KBM-7 (cell line): ENCODE measurements around the gene B4GALT7.
A peak's percentile ranks its signal among the peaks of the same experiment; 100 is the strongest.

Source experiments
- DNase-seq: peaks from one replicate; pipeline ENCODE4 v3.0.0-alpha.2; 2015
- in situ Hi-C: fragments of 300-500 bp; cut with MboI; formaldehyde crosslinking; loops from 2 replicates; pipeline ENCODE4 v1.14.3; 2020; ENCODE audit warnings: low sequenced_read_pairs, low pct_unique_long_range_greater_than_20kb, mixed read lengths

The B4GALT7 gene

DNA sequence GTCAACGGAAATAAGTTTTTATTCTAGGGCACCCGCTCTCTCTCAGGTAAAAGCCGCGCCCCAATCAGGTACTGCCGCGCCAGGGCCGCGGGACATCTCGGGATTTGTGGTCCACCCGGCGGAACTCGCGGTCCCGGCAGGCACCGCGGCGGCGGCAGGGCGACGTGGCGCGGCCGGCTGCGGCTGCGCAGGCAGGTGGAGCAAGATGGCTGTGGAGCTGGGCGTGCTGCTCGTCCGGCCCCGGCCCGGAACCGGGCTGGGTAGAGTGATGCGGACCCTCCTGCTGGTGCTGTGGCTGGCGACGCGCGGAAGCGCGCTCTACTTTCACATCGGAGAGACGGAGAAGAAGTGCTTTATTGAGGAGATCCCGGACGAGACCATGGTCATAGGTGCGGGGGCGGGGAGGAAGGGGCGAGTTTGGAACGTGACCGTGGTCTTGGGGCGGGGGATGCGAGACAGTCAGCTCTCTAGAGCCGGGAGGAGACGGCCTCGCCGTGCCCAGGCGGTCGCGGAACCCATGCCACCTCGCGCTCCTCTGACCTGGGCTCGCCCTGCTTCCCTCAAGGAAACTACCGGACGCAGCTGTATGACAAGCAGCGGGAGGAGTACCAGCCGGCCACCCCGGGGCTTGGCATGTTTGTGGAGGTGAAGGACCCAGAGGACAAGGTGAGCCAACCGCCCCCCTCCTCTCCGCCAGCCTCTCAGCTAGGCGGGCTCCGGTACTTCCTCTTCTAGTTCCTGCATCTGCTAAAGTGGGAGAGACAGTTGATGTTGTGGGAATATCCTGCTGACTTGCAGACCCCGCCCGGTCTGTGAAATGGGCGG is 7.7 kb upstream of the B4GALT7 start, which contains the start of gene TMED9:
Gene TMED9, plus strand, starts transcription at position 194 of the 825 bp plus-strand sequence. Its CDS starts 12 bp downstream, at position 206.
- peak; percentile 87 for DNase-seq

DNA sequence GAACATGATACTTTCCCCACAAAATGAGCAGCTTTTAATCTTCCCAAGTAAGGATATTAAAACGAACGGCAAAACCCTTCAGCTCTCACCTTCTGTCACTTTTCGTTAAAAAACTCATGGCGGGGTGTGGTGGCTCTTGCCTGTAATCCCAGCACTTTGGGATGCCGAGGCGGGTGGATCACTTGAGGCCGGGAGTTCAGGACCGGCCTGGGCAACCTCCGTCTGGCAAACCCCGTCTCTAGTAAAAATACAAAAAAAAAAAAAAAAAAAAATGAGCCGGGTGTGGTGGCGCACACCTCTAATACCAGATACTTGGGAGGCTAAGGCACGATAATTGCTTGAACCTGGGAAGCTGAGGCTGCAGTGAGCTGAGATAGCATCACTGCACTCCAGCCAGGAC is 7.0 kb upstream of the B4GALT7 start:
- DNase-seq: no peak
- in situ Hi-C loops: no loop called here

More for the DNA sequence above, 7.7 kb upstream of the B4GALT7 start, which contains the start of gene TMED9:
- in situ Hi-C loops: no loop called here

DNA sequence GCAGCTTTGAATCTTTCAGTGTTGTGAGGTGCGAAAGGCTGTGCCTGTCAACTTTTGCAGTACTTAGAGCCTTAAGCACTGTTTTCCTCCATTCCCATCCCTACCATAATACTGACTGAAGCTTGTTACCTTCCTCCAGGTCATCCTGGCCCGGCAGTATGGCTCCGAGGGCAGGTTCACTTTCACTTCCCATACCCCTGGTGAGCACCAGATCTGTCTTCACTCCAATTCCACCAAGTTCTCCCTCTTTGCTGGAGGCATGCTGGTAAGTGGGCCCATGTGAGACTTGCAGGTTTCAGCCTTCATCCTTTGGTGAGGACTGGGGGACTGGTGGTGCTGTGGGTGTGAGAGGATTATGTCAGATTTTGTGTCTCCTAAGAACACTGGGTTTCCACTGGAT is 6.4 kb upstream of the B4GALT7 start:
- in situ Hi-C loops: no loop called here
- no peak for DNase-seq

DNA sequence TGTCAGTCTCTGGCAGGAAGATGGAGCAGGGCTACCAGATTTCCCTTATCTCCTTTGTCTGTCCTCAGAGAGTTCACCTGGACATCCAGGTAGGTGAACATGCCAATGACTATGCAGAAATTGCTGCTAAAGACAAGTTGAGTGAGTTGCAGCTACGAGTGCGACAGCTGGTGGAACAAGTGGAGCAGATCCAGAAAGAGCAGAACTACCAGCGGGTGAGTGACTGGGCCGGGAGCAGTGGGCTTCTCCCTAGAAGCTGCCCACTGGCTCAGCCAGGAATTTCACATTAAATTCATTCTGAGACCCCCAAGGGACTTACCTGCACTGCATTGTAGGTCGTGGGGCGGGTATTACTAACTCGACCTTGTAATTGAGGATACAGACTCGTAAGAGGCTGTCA is 5.9 kb upstream of the B4GALT7 start:
- in situ Hi-C loops: no loop called here
- no peak for DNase-seq

DNA sequence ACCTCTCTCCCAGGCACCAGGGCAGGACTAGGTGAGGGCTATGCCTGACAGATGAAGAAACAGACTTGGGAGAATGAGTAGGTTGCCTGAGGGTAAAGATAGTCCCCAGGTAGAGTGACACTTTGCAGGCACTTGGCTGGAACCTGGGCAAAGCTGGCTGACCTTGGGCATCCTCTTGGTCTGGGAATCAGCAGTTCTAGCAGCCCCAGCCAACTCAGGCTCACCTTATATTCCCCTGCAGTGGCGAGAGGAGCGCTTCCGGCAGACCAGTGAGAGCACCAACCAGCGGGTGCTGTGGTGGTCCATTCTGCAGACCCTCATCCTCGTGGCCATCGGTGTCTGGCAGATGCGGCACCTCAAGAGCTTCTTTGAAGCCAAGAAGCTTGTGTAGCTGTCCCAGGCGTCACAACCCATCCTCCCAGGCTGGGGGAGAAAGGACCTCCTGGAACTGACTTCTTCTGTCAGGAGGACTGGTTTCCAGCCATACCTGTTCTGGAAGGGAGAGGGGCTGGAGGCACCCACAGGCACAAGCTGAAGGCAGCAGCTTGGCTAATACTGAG is 4.8 kb upstream of the B4GALT7 start:
- in situ Hi-C loops: no loop called here
- no peak for DNase-seq

DNA sequence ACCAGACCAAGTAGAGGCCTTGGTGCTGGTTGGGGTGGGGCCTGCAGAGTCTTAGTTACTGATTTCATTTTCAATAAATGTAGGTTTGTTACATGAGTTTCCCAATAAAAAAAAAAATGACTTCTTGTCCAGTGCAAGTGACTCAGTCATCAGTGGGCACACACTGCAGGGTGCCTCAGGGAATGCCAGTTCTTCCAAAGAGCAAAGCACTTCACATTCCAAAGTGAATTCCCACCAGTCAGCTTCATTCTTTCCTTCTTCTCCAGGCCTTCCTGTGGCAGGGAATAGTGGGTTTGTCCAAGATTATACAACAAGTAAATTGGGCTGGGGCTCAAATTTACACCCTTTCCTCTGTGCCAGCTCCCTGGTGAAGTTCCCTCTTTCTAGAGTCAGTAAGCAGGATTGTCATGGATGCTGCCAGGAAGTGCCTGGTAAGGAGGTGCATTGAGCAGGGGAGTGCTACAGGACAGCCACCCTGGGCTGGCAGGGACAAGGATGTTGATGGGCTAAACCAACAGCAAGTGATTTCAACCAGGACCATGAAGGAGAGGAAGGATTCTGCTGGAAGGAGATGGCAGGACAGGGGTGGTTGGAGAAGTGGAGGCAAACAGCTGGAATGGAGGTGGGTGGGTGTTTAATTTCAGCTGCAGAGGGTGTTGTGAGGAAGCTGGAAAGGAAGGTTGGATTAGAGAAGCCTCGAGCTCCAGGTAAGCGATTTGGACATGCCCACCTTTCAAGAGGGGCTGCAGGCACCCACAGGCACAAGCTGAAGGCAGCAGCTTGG is 3.7 kb upstream of the B4GALT7 start:
- no peak for DNase-seq
- in situ Hi-C loops: no loop called here

DNA sequence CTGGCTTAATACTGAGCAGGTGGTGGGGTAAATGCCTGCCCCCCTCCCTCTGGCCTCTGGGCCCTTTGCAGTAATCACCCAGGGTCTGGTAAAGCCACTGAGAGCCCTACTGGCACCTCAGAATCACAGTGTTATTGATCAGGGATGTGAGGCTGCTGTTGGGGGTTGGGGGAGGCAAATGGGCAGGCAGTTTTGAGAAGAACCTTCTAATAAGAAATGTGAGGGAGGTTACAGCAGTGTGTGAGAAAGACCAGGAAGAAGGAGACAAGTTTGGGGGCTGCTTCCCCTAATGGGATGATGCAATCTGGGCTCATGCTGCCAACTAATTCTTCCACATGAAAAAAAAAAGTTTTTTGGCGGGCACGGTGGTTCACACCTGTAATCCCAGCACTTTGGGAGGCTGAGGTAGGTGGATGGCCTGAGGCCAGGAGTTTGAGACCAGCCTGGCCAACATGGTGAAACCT is 3.1 kb upstream of the B4GALT7 start:
- no peak for DNase-seq
- in situ Hi-C loops: no loop called here

DNA sequence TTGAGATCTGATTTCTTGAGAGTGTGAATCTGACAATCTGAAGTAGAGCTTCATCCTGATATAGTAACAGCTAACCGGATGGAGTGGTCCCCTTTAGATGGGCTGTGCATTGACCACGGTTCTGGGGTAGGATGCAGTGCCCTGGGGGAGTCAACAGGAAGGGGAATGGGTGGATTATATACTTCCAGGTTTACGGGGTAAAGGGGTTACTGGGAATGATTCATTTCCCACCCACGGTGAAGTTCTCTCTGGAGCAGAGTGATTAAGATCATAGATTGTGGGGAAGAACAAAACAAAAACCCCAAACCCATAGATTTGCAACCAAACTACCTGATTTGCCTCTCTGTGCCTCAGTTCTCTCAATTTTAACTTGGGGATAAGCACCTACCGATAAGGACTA is 1.5 kb upstream of the B4GALT7 start:
- in situ Hi-C loops: no loop called here
- no peak for DNase-seq

DNA sequence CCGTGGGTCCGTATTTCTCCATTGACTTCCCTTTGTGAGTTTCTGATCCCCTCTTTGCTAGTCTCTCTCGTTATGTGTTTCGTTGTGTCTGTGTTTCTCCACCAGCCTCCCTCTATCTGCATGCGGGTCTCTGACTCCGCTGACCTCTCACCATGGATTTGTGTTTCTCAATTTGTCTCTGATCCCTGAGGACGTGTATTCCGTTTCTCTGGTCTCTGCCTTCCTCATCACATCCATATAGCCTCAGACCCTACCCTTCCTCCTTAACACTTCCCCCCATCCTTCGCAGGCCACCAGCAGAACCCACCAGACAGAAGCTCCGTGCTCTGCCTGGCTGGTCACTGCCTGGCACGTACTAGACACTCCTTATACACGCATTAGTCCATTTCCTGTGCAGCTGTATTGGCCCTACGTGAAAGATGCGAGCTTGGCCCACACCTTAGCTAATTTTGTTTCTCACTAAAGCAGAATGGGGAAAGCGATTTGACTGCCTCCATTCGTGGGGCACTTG is 631 bp downstream of the B4GALT7 start:
- DNase-seq: peak; percentile 47
- in situ Hi-C loops: loop anchor here (25.0 kb wide), 1 partner anchor 462 kb away; no protein-coding TSS in a partner anchor

DNA sequence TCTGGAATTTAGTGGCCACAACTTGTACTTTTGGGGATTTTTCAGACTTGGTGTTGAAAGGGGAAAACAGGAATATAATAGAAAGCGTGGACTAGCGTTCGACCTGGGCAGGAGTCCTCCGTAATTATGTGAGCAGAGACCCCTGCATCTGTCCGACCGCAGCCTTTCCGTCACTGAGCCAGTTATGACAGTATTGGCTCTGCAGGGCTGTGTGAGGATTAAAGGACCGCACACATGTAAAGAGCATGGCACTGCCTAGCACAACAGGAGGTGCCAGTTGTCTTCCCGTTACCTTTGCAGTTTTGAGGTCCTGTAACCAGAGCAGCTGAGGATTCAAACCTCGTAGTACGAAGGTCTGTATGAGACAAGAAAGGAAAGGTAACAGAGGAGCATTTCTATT is 1.2 kb downstream of the B4GALT7 start:
- in situ Hi-C loops: loop anchor here (25.0 kb wide), 1 partner anchor 461 kb away; no protein-coding TSS in a partner anchor
- DNase-seq: no peak

DNA sequence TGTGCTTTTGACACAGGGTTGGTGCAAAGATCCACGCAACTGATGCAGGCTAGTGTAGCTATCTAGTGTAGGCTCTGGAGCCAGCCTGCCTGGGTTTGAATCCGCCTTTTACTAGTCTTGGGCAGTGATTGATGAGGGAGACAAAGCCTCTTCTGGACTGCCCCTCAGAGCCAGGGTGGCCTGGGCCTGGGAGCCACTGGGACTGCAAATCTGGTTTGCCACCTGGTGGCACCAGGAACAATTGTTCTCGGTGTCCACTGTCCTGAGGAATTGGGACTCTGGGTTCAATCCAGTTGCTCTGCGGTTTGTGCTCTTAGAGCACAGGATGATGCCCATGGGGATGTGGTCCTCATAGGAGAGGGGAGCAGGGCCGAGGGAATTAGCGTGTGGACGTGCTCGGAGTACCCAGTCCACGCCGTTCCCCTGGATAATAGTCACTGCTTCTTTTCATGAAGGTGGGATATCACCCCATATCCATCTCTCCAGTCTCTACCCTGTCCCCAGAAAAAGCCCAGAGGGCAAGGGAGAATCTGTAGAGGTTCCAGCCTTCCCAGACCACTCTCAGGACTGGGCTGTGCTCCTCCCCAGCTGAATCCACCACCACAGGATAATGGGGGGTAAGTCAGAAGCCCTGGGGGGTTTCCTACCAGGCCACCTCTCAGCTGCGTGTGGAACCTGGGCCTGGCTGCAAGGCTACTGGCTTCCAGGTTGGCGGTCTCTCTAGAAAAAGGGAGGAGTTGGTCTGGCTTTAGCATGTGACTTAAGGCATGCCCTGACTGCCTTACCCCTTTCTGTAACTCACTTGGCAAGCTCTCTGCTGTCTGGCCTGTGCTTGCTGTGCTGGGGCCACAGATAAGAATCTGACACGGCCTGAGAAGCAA is 1.9 kb downstream of the B4GALT7 start:
- DNase-seq: no peak
- in situ Hi-C loops: loop anchor here (25.0 kb wide), 1 partner anchor 460 kb away; no protein-coding TSS in a partner anchor

DNA sequence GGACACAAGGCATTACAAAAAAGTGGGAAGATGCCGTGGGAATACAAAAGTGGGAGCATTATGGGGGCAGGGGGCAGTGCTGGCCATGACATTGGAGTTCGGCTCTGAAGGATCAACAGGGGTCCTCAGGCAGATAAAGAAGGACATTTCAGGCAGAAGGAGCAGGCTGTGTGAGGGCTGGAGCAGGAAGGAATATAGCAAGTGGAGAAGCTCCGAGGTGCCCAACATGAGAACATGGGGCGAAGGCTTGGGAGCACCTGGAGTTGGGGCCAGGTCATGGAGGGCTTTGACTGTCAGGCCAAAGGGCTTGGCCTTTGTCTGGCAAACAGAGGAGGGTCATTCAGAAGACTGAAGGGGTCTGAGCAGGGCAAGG is 2.5 kb downstream of the B4GALT7 start:
- in situ Hi-C loops: loop anchor here (25.0 kb wide), 1 partner anchor 460 kb away; no protein-coding TSS in a partner anchor
- no peak for DNase-seq

DNA sequence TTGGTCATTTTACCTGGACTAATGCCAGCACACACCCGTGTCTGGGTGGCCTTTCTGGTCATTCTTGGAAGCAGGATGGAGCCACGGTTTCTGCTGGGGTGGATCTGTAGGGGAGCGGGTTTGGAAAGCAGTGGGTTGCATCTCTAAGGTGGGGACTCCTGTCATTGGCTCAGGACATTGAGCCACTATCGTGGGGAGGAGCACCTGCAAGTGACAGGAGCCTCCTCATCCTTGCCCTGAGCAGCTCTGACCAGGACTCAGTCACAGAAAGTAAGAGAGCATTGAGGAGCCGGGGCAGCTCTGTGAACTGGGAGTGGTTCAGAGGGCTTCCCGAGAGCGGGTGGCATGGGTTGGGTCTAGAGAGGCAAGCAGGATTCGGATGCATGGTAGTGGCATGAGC is 3.7 kb downstream of the B4GALT7 start:
- in situ Hi-C loops: loop anchor here (25.0 kb wide), 1 partner anchor 459 kb away; no protein-coding TSS in a partner anchor

DNA sequence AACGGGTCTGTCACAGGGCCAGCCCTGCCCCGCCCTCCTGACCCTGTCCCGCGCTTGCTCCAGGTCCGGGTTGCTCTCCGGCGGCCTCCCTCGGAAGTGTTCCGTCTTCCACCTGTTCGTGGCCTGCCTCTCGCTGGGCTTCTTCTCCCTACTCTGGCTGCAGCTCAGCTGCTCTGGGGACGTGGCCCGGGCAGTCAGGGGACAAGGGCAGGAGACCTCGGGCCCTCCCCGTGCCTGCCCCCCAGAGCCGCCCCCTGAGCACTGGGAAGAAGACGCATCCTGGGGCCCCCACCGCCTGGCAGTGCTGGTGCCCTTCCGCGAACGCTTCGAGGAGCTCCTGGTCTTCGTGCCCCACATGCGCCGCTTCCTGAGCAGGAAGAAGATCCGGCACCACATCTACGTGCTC is 4.2 kb downstream of the B4GALT7 start:
- in situ Hi-C loops: loop anchor here (25.0 kb wide), 1 partner anchor 458 kb away; no protein-coding TSS in a partner anchor
- DNase-seq: no peak

More for the DNA sequence above, 3.7 kb downstream of the B4GALT7 start:
- DNase-seq: no peak

DNA sequence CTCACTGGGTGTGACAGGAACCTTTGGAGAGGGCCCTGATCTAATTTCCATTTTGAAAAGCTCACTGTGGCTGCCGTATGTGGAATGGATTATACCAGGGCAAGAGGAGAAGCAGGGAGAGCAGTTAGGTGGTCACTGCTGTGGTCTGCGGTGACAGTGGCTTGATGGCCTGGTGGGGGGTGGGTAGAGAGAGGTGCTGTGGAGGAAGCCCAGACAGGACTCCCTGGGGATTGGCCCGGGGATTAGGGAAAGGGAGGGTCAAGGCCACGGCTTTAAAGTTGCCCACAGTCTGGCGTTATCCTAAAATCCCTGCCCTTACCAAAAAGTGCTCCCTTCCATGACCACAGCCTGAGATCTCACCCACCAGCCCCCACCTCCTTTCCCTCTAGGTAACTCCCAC is 4.7 kb downstream of the B4GALT7 start:
- in situ Hi-C loops: loop anchor here (25.0 kb wide), 1 partner anchor 458 kb away; no protein-coding TSS in a partner anchor
- DNase-seq: no peak

DNA sequence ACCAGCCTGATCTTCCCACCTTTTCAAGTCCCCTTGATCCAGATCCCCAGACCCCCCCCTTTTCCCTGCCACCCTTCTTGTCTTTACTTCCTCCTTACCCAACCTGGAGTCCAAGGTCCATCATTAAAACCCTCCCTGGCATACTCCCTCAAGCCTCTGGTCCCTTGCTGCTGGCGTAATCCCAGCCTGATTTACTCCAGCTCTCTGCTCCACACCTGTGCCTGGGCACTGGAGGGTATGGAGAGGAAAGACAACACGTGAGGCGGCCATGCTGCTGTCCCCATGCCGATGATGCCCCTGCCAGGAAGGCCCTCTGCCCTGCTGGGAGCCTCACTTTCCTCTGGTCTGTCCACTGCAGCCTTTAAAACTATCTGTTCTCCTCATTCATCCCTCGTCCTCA is 5.1 kb downstream of the B4GALT7 start:
- DNase-seq: no peak
- in situ Hi-C loops: loop anchor here (25.0 kb wide), 1 partner anchor 457 kb away; no protein-coding TSS in a partner anchor

DNA sequence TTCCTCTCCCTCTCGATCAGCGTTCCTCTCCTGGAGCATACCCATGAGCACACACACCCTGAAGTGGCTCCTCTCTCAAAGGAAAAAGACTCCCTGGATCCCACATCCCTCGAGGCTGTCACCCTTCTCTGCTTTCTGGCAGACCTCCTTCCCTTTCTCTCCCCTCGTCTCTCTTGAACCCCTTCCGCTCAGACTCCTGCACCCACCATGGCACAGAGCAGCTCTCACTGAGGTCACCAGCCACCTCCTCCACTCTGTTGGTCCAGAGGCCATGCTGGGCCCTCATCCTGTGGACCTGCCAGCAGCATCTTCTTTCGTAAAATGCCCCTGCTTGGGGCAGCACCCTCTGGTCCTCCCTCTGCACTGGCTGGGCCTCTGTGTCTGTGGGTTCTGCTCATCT is 5.7 kb downstream of the B4GALT7 start:
- DNase-seq: no peak
- in situ Hi-C loops: loop anchor here (25.0 kb wide), 1 partner anchor 457 kb away; no protein-coding TSS in a partner anchor
